Activated T-cell treated with anti-CD3 and anti-CD28 coated beads, Interleukin-2, amount 50 U/mL, for 48 hours (primary cell): ENCODE results near the gene HPD.

Experiments
- DNase-seq, 2 experiments: peaks; one replicate each; pipeline ENCODE4 v3.0.0-alpha.2; 2020

HPD gene

DNA sequence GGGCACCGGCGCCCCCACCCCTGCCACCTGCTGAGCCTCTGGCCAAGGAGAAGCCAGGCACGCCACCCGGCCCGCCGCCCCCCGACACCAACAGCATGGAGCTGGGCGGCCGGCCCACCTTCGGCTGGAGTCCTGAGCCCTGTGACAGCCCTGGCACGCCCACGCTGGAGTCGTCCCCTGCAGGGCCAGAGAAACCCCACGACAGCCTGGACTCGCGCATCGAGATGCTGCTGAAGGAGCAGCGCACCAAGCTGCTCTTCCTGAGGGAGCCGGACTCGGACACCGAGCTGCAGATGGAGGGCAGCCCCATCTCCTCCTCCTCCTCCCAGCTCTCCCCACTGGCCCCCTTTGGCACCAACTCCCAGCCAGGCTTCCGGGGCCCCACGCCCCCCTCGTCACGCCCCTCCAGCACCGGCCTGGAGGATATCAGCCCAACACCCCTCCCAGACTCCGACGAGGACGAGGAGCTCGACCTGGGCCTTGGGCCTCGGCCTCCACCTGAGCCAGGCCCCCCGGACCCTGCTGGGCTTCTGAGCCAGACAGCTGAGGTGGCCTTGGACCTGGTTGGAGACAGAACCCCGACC is 48.3 kb downstream of the HPD start:
- no peak for DNase-seq

DNA sequence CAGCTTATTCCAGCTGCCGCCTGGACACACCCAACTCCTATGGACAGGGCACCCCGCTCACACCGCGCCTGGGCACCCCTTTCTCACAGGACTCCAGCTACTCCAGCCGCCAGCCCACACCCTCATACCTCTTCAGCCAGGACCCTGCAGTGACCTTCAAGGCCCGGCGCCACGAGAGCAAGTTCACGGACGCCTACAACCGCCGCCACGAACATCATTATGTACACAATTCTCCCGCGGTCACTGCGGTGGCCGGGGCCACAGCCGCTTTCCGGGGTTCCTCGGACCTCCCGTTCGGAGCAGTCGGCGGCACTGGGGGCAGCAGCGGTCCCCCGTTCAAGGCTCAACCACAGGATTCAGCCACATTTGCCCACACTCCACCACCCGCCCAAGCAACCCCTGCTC is 48.9 kb downstream of the HPD start:
- DNase-seq: no peak

DNA sequence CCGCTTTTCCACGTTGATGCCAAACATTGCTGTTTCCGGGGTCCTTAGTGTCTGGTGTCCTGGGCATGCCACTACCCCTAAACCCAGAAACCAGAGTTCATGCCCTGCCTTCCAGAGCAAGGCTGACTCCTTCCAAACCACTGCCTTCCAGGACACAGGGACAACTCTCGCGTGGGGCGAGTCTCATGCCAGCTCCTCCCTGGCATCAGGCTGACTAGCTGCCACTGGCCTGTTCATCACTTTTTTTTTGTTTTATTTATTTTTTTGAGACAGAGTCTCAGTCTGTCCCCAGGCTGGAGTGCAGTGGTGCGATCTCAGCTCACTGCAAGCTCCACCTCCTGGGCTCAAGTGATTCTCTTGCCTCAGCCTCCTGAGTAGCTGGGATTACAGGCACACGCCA is 50.0 kb downstream of the HPD start:
- no peak for DNase-seq

DNA sequence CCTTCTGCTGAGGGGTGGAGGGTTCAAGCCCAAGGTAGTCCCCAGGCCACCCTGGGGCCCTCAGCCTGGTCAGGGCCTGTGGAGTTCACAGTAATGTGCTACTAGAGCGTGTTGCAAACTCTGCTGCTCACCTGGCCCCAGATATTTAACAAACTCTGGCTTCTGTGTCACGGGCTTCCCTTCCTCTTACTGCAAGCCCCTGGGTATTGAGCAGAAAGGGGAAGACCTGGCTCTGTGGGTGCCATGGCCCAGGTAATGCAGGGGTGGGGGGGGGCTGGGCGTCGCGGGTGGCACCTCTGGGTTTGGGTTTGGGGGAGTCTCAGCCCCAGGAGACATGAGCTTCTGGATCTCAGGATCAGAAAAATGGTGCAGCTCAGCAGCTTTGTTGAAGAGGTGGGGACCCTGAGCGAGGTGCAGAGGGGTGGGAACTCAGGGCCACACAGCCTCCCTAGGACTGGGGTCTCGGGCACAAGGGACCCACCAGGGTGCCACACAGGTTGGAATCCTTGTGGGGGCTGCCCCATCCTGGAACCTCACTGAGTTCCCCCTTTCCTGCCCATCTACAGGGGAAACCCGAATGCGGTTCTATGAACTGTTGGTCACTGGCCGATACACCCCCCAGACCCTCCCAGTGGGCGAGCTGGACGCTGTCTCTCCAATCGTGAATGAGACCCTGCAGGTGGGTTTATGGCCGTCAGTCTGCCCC is 50.9 kb downstream of the HPD start:
- no peak for DNase-seq

DNA sequence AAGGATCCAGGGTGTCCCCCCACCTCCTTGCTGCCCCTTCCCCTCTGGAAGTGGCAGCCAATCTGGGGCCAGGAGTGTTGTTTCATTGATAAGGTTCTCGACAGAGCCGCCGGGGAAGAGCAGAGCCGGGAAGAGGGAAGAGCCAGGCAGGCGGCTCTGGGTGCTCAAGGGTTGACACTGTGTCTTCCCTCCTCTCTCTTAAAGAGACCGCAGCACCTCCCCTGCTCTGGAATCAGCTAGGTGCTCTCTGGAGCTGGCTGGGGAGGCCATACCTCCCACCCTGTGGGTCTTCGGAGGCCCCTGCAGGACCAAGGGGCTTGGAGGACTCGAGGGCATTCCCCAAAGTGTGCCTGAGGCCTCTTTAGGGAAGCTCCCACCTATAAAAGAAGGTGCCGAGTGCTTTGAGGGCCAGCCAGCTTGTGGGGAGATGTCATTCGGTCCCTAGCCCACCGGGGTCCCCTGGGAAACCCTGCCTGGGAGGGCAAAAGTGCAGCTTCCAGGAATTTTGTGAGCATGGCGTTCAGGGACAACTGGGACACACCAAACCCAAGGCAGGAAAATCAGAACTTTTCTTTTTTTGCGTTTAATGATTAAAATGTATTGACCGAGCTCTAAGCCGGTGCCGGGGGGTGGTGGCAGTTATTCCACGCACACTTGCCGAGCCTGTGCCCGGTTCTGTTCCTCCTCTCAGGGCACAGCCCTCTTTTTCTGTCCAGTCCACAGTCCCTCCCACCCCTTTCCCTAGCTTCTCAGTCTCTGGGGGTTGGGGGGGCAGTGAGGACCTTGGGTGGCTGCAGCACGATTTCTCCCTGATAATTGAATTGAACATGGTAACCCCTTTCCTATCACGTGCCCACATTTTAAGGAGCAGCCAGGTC is 51.9 kb downstream of the HPD start:
- no peak for DNase-seq

DNA sequence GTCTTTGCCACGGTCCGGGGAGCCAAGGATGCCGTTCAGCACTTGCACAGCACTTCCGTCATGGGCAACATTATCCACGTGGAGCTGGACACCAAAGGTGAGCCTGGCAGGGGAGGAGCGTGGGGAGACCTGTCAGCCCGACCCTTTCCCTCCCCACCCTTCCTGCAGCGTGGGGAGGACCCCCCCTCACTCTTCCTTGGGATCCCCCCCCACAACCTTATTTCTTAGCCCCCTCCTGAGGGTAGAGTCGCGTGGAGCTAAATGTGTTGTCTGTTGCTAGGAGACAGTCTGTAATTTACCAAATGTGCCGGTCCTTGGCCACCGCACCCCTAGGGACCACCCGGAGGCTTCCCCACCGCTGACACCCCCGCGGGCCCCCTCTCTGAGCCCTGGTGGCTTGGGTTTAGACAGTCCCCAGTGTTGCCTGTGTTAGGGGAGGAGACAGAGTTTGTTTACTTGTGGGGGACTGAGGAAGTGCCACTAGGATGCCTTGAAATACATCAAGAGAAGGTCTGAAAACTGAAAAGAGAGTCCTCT is 52.6 kb downstream of the HPD start:
- peak in 1 of 2 experiments; percentile 42 for DNase-seq

DNA sequence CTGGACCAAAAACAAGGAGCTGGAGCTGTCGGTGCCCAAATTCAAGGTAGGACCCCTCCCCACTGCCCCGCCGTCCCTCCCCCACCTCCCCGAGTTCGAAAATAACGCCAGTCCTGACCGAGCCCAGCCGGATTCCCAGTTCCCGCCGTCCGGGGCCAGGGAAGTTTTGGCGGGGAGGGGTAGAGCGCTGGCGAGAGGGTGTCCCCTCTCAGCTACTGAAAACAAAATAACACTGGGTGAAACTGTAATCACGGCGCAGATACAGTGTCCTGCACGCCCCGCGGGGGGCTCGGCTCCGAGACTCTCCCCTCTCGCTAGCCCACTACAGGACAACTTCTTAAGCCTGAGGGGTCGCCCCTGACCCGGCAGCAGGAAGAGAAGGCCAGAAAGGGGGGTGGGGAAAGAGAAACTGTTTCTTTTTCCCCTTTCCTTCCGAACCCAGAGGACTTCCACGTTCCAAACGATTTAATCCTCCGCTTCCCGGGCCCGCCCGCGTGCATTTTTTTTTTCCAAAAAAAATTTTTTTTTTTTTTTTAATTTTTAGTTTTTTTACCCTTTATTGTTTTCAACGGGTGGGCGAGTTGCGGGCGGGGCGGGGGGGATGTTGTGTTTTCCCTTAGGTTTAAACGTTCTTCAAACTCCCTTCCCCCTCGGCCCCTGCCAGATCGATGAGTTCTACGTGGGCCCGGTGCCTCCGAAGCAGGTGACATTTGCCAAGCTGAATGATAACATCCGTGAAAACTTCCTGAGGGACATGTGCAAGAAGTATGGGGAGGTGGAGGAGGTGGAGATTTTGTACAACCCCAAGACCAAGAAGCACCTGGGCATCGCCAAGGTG is 53.3 kb downstream of the HPD start:
- peak in 1 of 2 experiments; percentile 60 for DNase-seq

DNA sequence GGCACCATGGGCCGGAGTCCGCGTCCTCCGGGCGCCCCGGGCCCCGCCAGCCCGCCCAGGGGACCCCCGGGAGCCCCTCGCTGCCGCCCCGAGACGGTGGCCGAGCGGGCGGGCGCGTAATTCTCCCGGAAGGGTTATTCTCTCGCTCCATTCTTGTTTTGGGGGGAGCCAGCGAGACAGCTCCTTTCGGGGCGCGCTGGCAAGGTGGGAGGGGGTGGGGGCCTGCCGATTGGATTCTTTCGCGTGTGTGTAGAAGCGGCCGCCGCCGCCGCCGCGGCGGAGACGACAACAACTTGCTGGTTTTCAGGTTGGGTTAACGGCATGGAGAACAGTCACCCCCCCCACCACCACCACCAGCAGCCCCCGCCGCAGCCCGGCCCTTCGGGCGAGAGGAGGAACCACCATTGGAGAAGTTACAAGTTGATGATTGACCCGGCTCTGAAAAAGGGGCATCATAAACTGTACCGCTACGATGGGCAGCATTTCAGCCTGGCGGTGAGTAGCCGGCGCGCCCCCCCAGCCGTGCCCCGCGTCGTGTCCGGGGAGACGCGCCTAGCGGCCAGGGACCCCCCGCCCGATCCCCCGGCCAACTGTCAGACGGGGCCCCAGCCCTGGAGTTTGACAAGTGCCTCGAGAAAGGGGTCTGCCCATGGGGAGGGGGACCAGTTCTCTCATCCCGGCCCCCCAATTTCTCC is 54.1 kb downstream of the HPD start:
- peak; percentile 64 to 71 for DNase-seq

DNA sequence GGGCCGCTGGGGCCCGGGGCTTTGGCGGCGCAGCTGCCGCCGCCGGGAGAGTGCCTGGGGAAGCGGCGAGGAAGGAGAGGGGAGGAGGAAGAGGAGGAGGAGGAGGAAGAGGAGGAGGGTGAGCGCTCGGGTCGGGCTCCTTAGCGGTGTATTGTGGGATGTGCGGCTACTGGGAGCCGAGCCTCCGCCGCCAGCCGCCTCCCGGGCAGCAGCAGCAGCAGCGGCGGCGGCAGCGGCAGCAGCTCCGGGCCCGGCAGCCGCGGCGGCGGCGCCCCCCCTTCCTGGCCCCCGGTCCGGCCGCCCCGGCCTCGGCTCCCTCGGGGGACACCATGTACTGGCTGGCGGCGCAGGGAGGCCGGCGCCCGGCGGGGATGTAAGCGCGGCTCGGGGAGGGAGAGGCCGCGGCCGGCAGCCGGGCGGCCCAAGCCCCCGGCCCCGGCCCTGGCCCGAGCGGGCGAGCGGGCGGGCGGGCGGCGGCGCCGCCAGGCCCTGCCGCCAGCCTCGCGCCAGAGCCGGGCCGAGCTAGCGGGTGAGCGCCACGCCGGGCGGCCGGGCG is 54.7 kb downstream of the HPD start, which contains the start of gene SETD1B:
TSS of gene SETD1B (plus strand) at position 149 of the 556 bp plus-strand sequence. CDS start 729 bp downstream, outside the sequence.
- DNase-seq: peak; percentile 59 to 73

DNA sequence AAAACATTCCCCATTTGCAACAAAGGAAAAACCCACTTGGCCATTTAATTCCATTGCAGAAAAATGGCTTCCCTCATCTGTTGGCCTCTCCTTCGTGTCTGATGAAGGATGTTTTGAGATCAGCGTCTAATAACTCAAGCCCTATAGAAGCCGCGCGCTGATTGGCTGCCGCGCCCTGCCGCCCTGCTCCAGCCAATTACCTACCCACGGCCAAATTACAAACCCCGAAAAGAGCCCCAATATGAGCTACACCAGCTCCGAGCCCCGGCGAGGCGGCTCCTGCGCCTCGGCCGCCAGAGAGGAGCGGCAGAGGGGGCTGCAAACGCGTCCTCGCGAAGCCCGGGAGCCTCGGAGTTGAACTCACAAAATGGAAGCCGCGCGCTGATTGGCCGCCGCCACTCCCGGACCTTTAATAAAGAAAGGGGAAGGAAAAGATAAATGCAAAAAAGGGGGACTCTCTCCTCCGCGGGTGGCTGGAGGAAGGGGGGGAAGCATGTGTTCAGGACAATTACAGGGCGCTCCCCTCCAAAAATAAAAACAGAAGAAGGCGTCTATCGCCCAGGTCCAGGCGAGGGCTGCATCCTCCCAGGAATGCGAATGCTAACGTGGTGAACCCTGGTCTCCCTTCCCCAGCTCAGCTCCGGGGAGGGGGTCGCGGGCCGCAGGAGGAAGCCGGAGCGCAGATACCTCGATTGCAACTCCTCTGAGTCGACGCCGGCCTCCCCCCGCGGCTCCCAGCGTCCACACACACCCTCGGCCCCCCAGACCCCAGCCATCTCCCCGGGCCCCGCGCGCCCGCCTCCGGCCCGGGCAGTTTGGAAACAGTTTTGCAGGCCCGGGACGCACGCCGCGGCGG is 55.6 kb downstream of the HPD start:
- DNase-seq: peak; percentile 92 to 95

DNA sequence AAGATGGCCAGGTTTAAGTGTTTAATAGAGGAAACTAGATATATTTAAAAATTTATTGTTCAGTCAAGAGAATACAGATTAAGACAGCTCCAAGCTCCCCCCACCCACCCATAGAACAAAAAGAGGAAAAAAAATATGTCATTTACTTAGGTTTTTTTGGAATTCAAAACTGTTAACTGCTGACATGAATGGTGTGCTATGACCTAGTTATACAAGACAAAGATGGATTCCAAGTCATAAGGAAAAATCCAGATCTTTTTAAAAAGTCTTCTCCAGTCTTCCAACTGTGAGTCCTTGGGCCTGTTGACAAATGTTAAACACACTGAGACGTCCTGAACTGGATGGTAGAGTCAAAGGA is 56.2 kb downstream of the HPD start:
- no peak for DNase-seq

DNA sequence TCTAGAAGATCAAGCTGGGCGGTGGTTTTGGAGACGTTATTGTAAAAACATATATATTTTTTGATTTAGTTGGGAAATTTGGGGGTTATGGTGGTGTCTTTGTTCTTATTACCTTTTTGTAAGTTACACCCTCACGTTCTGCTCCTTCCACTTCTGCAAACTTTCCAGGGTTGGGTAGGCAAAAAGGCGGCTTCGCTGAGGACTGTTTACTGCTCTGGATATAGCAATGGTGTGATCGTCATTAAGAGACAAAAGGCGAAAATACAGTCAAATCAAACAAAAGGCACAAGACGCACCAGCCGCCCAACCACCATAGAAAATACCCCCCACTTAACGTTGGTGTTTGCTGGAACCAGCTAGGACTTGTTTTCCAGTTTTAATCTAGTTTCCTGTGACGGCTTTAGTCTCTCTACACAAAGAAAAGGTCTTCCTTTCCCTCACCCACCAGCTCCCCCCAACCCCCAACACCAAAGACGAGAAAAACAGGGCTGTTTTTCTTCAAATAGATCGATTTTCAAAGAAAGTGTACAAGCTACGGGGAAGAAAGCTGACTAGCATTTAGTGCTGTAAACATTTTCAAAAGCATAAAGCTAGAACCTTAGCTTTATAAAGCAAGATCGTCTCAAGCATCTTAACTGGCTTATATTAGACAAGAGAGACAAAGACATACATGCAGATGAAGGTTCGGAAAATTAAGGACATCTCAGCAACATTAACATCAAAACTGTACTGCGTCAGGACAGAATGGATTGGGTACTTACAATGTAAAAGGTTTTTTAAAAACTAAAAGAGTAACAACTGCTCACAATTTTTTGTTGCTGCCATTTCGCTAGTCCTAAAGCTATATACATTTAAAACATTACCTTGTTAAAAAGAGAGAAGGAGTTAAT is 56.8 kb downstream of the HPD start:
- DNase-seq: peak; percentile 60 to 61

DNA sequence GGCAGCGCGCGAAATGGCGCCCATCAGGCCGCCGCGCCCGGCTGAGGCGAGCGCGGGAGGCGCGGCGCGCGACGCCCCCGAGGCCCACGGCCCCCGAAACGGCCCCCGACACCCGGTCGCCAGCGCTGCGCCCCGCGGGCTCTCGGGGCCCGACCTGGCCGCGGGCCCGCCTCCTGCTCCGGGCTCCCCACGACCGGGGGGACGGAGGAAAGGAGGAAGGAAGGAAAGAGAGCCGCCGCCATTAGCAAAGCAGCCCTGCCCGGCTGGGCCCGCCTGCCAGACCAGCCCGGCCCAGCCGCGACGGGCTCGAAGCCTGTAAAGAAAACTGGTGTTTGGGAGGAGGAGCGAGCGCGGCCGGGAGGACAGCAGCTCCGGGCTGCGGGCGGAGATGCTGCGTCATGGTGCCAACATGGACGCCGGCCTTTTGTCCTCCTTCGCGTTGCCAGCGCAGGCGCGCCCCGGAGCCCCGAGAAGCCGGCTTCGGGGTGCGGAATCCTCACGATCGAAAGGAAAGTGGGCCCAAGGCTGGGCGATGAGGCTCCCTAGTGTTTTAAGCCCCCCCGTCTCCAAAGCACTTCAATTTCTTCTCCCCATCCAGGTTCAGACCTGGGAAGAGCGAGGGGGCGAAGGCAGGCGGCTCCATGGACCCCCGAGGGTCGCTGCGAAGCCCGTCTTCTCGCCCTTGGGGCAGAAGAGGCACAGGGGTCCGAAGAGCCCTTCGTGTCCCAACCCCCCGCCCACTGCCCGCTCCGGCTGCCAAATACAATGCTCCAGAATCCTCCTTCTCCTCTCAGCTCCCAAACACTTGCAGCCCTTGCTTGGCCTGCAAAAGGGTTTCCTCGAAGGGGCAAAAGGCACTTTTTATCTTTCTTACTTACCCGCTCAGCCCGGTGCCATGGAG is 57.7 kb downstream of the HPD start:
- peak; percentile 79 to 83 for DNase-seq

DNA sequence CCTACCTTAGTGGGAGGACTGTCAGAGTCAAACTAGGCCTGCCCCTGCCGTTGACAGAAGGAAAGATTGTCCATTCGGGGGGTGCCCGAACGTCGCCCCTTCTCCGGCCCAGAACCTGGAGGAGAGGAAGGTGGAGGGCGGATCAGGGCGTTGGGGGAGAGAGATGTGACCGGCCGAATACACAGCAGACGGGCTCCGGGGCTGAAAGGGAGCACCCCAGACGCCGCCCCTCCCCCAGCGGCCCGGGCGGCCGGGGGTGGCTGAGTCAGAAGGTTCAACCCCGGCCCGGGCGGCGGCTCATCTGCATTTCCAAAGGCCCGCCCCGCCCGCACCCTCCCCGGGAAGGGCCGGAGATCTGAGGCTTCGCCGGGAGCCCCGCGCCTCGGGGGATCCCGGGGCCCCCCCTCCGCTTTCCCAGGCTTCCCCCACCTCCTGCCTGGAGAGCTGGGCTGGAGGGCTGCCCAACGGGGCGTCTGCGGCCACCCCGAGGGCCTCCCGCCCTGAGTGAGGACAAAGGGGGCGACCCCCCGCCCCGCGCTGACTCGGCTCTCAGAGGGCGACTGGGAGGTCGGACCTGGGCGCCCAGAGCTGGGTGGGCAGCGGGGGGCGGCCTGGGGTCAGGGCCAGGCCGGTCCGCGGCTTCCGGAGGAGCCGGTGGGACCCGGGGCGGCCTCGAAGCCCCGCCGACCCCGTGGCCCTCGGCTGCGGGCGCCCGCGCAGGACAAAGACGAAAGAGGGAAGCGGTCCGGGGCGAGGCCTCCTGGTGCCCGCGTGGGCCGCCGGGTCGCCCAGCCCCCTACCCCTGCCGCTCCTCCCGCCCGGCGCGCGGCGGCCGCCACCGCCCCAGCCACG is 58.6 kb downstream of the HPD start:
- peak; percentile 91 to 92 for DNase-seq

DNA sequence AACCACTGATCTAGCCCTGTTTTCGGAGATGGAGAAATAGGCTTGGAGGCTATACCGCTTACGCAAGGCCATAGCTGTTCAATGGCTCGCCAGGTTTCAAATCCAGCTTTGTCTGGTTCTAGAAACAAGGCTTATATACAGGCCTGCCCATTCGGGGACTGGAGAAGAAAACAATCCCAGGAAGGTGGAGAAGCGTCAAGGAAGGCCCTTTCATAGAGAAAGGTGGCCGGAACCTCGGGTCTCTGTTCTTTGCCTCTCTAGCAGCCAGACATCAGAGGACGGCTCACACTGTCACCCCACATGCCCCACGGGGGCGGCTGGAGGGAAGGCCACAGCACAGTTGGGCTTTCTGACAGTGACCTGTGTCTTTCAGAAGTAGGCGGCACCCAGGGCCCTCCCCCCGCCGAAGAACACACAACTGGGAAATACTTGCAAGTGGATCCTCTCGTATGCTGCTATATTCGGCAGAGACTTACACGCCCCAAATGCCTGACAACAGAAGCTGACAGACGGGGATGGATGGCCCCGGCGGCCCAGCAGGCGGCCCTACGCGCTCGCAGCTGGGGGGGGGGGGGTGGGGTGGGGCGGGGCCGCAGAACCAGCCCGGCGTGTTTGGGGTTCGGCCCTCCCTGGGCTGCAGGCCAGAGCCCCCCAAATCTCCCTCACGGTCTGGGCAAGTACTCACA is 59.4 kb downstream of the HPD start:
- peak; percentile 73 to 75 for DNase-seq

DNA sequence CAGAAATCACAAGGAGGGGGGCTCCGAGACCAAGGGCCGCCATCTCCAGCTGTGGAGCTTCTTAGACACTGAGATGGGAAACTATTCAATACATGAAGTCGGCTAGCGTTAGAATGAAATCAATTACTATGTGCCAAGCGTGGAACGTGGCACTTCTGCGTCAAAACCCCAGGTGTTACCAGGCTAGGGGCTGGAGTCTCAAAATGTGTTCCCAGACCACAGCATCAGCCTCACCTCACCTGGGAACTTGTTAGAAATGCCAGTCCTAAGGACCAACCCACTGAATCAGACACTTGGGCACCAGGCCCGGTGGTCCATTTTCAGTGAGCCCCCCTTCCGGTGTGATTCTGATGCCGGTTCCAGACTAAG is 59.9 kb downstream of the HPD start:
- peak in 1 of 2 experiments; percentile 27 for DNase-seq
